SK-N-SH treated with all-trans-retinoic acid at 6 μM for 48 hours (cell line): ENCODE results near the gene TAF10.

Experiments
- ATAC-seq: fragments of 200-7000 bp; cut with Tn5 transposase; 3 replicates; pipeline ENCODE4 v1.9.1; 2020; ENCODE audit warnings: mild to moderate bottlenecking, moderate library complexity
- ARNTL ChIP-seq: fragments of 450-650 bp; formaldehyde crosslinking; IDR thresholded peaks from 2 replicates; pipeline ENCODE4 v1.5.0; 2020; ENCODE audit warnings: low read depth, mild to moderate bottlenecking, moderate library complexity, borderline replicate concordance
- BACH2 ChIP-seq: fragments of 250-450 bp; sonication (Bioruptor Pico); IDR thresholded peaks from 2 replicates; pipeline ENCODE4 v1.9.0; 2021; ENCODE audit warnings: mild to moderate bottlenecking, borderline replicate concordance
- CSDC2 ChIP-seq: fragments of 250-450 bp; sonication (Bioruptor Pico); IDR thresholded peaks from 2 replicates; pipeline ENCODE4 v1.5.0; 2020; ENCODE audit warnings: mild to moderate bottlenecking, moderate library complexity
- GLIS3 ChIP-seq: fragments of 250-450 bp; sonication (Bioruptor Pico); IDR thresholded peaks from 2 replicates; pipeline ENCODE4 v1.5.0; 2020; ENCODE audit warnings: mild to moderate bottlenecking, moderate library complexity
- ISL1 ChIP-seq: fragments of 250-450 bp; sonication (Bioruptor Pico); IDR thresholded peaks from 2 replicates; pipeline ENCODE4 v2.1.2; 2022; ENCODE audit warnings: mild to moderate bottlenecking, moderate library complexity
- OSR1 ChIP-seq: fragments of 250-450 bp; sonication (Bioruptor Pico); IDR thresholded peaks from 2 replicates; pipeline ENCODE4 v1.8.0; 2022; ENCODE audit warnings: moderate library complexity, mild to moderate bottlenecking, inconsistent platforms
- SNAI2 ChIP-seq: fragments of 250-450 bp; sonication (Bioruptor Pico); IDR thresholded peaks from 2 replicates; pipeline ENCODE4 v1.5.0; 2020; ENCODE audit warnings: mild to moderate bottlenecking, moderate library complexity
- TCF4 ChIP-seq: fragments of 250-450 bp; sonication (Bioruptor Pico); IDR thresholded peaks from 2 replicates; pipeline ENCODE4 v1.8.0; 2021; ENCODE audit warnings: mild to moderate bottlenecking, moderate library complexity, borderline replicate concordance
- TOX ChIP-seq: fragments of 250-450 bp; sonication (Bioruptor Pico); IDR thresholded peaks from 2 replicates; pipeline ENCODE4 v1.8.0; 2021; ENCODE audit warnings: mild to moderate bottlenecking, moderate library complexity, borderline replicate concordance
- ZC3H10 ChIP-seq: fragments of 250-450 bp; sonication (Bioruptor Pico); IDR thresholded peaks from 2 replicates; pipeline ENCODE4 v1.5.1; 2021; ENCODE audit warnings: mild to moderate bottlenecking, moderate library complexity
- ZFP3 ChIP-seq: fragments of 250-450 bp; sonication (Bioruptor Pico); IDR thresholded peaks from 2 replicates; pipeline ENCODE4 v1.5.0; 2020; ENCODE audit warnings: mild to moderate bottlenecking, moderate library complexity
- ZFP30 ChIP-seq: fragments of 450-650 bp; formaldehyde crosslinking; IDR thresholded peaks from 2 replicates; pipeline ENCODE4 v1.5.0; 2022; ENCODE audit warnings: mild to moderate bottlenecking, moderate library complexity
- ZNF565 ChIP-seq: fragments of 450-650 bp; formaldehyde crosslinking; conservative IDR thresholded peaks from 2 replicates; pipeline ENCODE4 v1.5.0; 2020; ENCODE audit warnings: low read depth, mild to moderate bottlenecking, moderate library complexity
- ZNF70 ChIP-seq: fragments of 450-650 bp; formaldehyde crosslinking; IDR thresholded peaks from 2 replicates; pipeline ENCODE4 v1.5.0; 2020; ENCODE audit warnings: mild to moderate bottlenecking, moderate library complexity
- ZNF8 ChIP-seq: fragments of 450-650 bp; formaldehyde crosslinking; IDR thresholded peaks from 2 replicates; pipeline ENCODE4 v1.5.0; 2020; ENCODE audit warnings: mild to moderate bottlenecking, moderate library complexity
- TF ChIP-seq, protein P1 (sequence below): fragments of 250-450 bp; sonication (Bioruptor Pico); IDR thresholded peaks from 2 replicates; pipeline ENCODE4 v1.5.0; 2020; ENCODE audit warnings: mild to moderate bottlenecking, moderate library complexity
- TF ChIP-seq, protein P2 (sequence below): fragments of 250-450 bp; sonication (Bioruptor Pico); IDR thresholded peaks from 2 replicates; pipeline ENCODE4 v1.8.0; 2021; ENCODE audit warnings: low read depth, mild to moderate bottlenecking, moderate library complexity, borderline replicate concordance
- TF ChIP-seq, protein P3 (sequence below): fragments of 250-450 bp; sonication (Bioruptor Pico); IDR thresholded peaks from 2 replicates; pipeline ENCODE4 v1.5.1; 2020; ENCODE audit warnings: low read depth, mild to moderate bottlenecking, moderate library complexity
- TF ChIP-seq, protein P4 (sequence below): fragments of 250-450 bp; sonication (Bioruptor Pico); IDR thresholded peaks from 2 replicates; pipeline ENCODE4 v1.5.1; 2021; ENCODE audit warnings: mild to moderate bottlenecking, moderate library complexity

The TAF10 gene

DNA sequence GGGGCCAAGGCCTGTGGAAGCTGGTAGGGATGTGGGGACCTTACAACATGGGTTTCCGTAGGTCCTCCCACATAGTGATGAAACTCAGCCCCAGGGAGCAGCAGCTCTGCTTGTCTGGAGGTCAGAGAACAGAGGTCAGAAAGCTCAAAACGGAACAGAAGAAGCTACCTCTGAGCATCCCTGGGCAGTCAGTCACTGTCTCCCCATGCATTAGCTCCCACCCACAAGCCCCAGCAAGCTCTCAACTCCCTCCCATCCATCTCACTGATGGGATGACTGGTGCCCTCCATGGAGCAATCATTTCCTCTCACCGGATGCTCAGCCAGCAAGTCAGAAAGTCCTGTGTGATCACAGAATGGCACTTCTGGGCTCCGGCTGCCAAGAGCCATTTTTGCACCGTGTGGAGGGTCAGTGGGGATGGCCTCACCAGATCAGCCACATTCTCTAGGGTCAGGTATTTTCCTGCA, 5.3 kb upstream of the TAF10 start:
- ATAC-seq: no peak
- TF ChIP-seq TOX (CRISPR knock-in tag): no peak
- TF ChIP-seq, protein P1, sequence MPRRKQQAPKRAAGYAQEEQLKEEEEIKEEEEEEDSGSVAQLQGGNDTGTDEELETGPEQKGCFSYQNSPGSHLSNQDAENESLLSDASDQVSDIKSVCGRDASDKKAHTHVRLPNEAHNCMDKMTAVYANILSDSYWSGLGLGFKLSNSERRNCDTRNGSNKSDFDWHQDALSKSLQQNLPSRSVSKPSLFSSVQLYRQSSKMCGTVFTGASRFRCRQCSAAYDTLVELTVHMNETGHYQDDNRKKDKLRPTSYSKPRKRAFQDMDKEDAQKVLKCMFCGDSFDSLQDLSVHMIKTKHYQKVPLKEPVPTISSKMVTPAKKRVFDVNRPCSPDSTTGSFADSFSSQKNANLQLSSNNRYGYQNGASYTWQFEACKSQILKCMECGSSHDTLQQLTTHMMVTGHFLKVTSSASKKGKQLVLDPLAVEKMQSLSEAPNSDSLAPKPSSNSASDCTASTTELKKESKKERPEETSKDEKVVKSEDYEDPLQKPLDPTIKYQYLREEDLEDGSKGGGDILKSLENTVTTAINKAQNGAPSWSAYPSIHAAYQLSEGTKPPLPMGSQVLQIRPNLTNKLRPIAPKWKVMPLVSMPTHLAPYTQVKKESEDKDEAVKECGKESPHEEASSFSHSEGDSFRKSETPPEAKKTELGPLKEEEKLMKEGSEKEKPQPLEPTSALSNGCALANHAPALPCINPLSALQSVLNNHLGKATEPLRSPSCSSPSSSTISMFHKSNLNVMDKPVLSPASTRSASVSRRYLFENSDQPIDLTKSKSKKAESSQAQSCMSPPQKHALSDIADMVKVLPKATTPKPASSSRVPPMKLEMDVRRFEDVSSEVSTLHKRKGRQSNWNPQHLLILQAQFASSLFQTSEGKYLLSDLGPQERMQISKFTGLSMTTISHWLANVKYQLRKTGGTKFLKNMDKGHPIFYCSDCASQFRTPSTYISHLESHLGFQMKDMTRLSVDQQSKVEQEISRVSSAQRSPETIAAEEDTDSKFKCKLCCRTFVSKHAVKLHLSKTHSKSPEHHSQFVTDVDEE (CRISPR knock-in tag): no peak
- TF ChIP-seq ARNTL (CRISPR knock-in tag): no peak

DNA sequence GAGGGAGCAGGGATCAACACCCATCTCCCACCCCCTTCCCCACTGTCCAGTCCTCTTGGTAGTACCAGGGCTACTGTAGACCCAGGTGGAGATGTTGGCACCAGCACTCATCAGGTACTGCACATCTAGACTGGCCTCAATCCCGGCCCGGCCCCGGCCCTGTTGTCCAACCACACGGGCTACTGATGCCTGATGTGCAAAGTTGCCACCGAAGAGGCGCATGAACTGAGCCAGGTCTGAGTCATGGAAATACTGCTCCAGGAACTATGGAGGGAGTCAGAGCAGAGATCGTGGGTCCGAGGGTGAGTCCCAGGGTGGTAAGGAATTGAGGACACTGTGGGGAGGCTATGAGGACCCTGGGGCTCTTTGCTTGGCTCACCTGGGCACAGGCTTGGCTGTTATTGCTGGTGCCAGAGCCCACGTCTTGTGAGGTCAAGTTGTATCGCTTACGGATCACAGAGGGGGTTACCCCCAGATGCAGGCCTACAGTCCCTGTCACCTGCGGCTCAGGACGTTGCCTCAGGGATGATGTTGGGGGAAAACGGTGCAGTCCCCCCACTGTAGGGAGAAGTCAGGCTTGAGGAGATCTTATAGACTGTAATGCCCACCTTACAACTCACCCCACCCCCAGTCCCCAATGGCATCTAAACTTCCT, 4.7 kb upstream of the TAF10 start:
- TF ChIP-seq ISL1 (CRISPR knock-in tag) (no peak), ZNF70 (CRISPR knock-in tag) (no peak), TOX (CRISPR knock-in tag) (no peak), SNAI2 (no peak), BACH2 (CRISPR knock-in tag) (no peak), TCF4 (no peak), CSDC2 (CRISPR knock-in tag) (no peak), ZC3H10 (CRISPR knock-in tag) (no peak), ZNF565 (no peak), ZFP3 (no peak)
- TF ChIP-seq, protein P2, sequence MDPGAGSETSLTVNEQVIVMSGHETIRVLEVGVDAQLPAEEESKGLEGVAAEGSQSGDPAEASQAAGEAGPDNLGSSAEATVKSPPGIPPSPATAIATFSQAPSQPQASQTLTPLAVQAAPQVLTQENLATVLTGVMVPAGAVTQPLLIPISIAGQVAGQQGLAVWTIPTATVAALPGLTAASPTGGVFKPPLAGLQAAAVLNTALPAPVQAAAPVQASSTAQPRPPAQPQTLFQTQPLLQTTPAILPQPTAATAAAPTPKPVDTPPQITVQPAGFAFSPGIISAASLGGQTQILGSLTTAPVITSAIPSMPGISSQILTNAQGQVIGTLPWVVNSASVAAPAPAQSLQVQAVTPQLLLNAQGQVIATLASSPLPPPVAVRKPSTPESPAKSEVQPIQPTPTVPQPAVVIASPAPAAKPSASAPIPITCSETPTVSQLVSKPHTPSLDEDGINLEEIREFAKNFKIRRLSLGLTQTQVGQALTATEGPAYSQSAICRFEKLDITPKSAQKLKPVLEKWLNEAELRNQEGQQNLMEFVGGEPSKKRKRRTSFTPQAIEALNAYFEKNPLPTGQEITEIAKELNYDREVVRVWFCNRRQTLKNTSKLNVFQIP (CRISPR knock-in tag): no peak
- TF ChIP-seq, protein P3, sequence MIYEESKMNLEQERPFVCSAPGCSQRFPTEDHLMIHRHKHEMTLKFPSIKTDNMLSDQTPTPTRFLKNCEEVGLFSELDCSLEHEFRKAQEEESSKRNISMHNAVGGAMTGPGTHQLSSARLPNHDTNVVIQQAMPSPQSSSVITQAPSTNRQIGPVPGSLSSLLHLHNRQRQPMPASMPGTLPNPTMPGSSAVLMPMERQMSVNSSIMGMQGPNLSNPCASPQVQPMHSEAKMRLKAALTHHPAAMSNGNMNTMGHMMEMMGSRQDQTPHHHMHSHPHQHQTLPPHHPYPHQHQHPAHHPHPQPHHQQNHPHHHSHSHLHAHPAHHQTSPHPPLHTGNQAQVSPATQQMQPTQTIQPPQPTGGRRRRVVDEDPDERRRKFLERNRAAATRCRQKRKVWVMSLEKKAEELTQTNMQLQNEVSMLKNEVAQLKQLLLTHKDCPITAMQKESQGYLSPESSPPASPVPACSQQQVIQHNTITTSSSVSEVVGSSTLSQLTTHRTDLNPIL (CRISPR knock-in tag): no peak
- TF ChIP-seq, protein P4, sequence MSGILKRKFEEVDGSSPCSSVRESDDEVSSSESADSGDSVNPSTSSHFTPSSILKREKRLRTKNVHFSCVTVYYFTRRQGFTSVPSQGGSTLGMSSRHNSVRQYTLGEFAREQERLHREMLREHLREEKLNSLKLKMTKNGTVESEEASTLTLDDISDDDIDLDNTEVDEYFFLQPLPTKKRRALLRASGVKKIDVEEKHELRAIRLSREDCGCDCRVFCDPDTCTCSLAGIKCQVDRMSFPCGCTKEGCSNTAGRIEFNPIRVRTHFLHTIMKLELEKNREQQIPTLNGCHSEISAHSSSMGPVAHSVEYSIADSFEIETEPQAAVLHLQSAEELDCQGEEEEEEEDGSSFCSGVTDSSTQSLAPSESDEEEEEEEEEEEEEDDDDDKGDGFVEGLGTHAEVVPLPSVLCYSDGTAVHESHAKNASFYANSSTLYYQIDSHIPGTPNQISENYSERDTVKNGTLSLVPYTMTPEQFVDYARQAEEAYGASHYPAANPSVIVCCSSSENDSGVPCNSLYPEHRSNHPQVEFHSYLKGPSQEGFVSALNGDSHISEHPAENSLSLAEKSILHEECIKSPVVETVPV (CRISPR knock-in tag): no peak
- TF ChIP-seq, protein P1 (CRISPR knock-in tag): no peak

DNA sequence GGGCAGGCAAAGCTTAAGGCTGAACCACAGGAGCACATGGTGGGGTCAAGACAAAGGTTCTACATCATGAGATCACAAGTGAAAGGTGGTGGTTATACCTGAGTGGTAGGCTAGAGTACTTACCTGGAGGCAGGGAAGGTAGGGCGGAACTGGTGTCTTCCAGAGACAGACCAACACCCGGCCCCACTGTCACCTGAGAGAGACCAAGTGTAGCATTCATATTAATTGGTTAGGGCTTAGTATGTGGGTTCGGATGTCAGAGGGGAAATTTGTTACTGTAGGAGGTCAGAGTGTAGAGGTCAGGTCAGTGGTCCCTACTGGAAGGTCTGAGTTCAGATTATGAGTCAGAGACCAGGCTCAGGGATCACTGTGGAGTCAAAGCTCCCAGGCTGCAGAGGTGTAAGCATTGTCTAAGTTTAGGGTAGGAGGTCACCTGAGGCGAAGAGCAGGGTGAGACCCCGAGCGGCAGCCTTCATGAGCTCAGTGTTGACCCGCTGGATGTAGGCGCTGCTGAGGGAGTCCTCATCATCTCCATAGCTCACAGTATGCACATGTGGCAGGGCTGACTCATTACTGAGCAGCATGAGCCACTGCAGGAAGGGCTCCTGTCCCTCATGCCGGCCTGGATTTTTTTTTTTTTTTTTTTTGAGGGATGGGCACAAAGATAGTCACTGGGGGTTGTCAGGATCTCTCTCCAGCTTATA, 4.0 kb upstream of the TAF10 start:
- TF ChIP-seq ZNF565 (no peak), OSR1 (CRISPR knock-in tag) (no peak), ZFP30 (no peak), ISL1 (CRISPR knock-in tag) (no peak), CSDC2 (CRISPR knock-in tag) (no peak), GLIS3 (CRISPR knock-in tag) (no peak), BACH2 (CRISPR knock-in tag) (no peak), ZNF8 (CRISPR knock-in tag) (no peak), ZFP3 (no peak), SNAI2 (no peak), TOX (CRISPR knock-in tag) (no peak)
- TF ChIP-seq, protein P4 (CRISPR knock-in tag): no peak
- TF ChIP-seq, protein P2 (CRISPR knock-in tag): no peak
- TF ChIP-seq, all 23 proteins: peak for 0
- ATAC-seq: no peak

More for the DNA sequence above, 4.7 kb upstream of the TAF10 start:
- ATAC-seq: no peak
